HEK293 (cell line): ENCODE data around the gene CDH11.

Source experiments
- CTCF ChIA-PET: fragments of 350-600 bp; formaldehyde crosslinking; extraction: SDS; loops from one replicate; lab custom pipeline; 2021; ENCODE audit warnings: antibody characterized with exemption; lab: Yijun Ruan, JAX
- POLR2A ChIA-PET: fragments of 300-600 bp; formaldehyde crosslinking; extraction: SDS; loops from one replicate; lab custom pipeline; 2020; ENCODE audit warnings: antibody characterized with exemption, inconsistent platforms; lab: Yijun Ruan, JAX
- H3K27ac ChIP-seq: fragments of 200-500 bp; sonication (Bioruptor generic); 2 replicates; pipeline ENCODE4 v1.5.1; 2014; ENCODE audit warnings: low read depth, low read length, control low read depth, inconsistent platforms; ENCODE audit errors: extremely low read depth
- H3K36me3 ChIP-seq, 2 experiments: fragments of 200-500 bp in 1 of 2; sonication (Bioruptor generic) in 1 of 2; 1 replicate in 1 of 2; 2 replicates in 1 of 2; pipeline ENCODE4 v1.5.1; 2014 to 2017; ENCODE audit warnings: inconsistent platforms in 2 of 2, low read length in 2 of 2; ENCODE audit not compliant: control insufficient read depth in 2 of 2, insufficient read depth in 1 of 2
- H3K4me1 ChIP-seq: fragments of 200-500 bp; sonication (Bioruptor generic); 2 replicates; pipeline ENCODE4 v1.5.1; 2014; ENCODE audit warnings: mild to moderate bottlenecking, low read length, inconsistent platforms; ENCODE audit not compliant: control insufficient read depth, insufficient read depth
- H3K4me3 ChIP-seq: 2 replicates; pipeline ENCODE4 v1.5.1; 2011; ENCODE audit warnings: low read depth, mild to moderate bottlenecking, control low read depth, low read length, moderate library complexity
- H3K9me3 ChIP-seq: fragments of 200-500 bp; sonication (Bioruptor generic); 2 replicates; pipeline ENCODE4 v1.5.1; 2014; ENCODE audit warnings: low read depth, low read length, inconsistent platforms; ENCODE audit not compliant: control insufficient read depth, insufficient read depth
- SP2 ChIP-seq: fragments of 450-650 bp; formaldehyde crosslinking; IDR thresholded peaks from 2 replicates; pipeline ENCODE4 v1.5.1; 2016; ENCODE audit warnings: missing biosample characterization, missing genetic modification characterization
- YY1 ChIP-seq: fragments of 450-650 bp; formaldehyde crosslinking; IDR thresholded peaks from 2 replicates; pipeline ENCODE4 v1.5.1; 2018; ENCODE audit warnings: missing biosample characterization, missing genetic modification characterization
- ZBTB1 ChIP-seq: fragments of 450-650 bp; formaldehyde crosslinking; IDR thresholded peaks from 2 replicates; pipeline ENCODE4 v1.5.1; 2016; ENCODE audit warnings: missing biosample characterization, missing genetic modification characterization
- ZFP37 ChIP-seq: fragments of 450-650 bp; formaldehyde crosslinking; IDR thresholded peaks from 2 replicates; pipeline ENCODE4 v1.5.1; 2016; ENCODE audit warnings: missing biosample characterization, missing genetic modification characterization
- ZFP69B ChIP-seq: fragments of 450-650 bp; formaldehyde crosslinking; IDR thresholded peaks from 2 replicates; pipeline ENCODE4 v1.5.1; 2016; ENCODE audit warnings: missing biosample characterization, missing genetic modification characterization
- ZIC2 ChIP-seq: fragments of 450-650 bp; formaldehyde crosslinking; IDR thresholded peaks from 2 replicates; pipeline ENCODE4 v1.5.1; 2016; ENCODE audit warnings: missing biosample characterization, missing genetic modification characterization
- ZNF157 ChIP-seq: fragments of 450-650 bp; formaldehyde crosslinking; IDR thresholded peaks from 2 replicates; pipeline ENCODE4 v1.5.1; 2016; ENCODE audit warnings: missing biosample characterization, missing genetic modification characterization
- ZNF16 ChIP-seq: fragments of 450-650 bp; formaldehyde crosslinking; IDR thresholded peaks from 2 replicates; pipeline ENCODE4 v1.5.1; 2016; ENCODE audit warnings: low read depth, missing biosample characterization, missing genetic modification characterization
- ZNF366 ChIP-seq: fragments of 450-650 bp; formaldehyde crosslinking; conservative IDR thresholded peaks from 2 replicates; pipeline ENCODE4 v1.5.1; 2016; ENCODE audit warnings: missing biosample characterization, missing genetic modification characterization
- ZNF529 ChIP-seq: fragments of 450-650 bp; formaldehyde crosslinking; IDR thresholded peaks from 2 replicates; pipeline ENCODE4 v1.5.1; 2017; ENCODE audit warnings: missing genetic modification characterization, missing biosample characterization; ENCODE audit not compliant: insufficient replicate concordance
- ZNF660 ChIP-seq: fragments of 450-650 bp; IDR thresholded peaks from 2 replicates; pipeline ENCODE4 v1.5.1; 2018; ENCODE audit warnings: missing biosample characterization, mild to moderate bottlenecking, missing genetic modification characterization
- ZNF830 ChIP-seq: fragments of 450-650 bp; IDR thresholded peaks from 2 replicates; pipeline ENCODE4 v1.5.0; 2018; ENCODE audit warnings: missing biosample characterization, missing genetic modification characterization, low read depth, mild to moderate bottlenecking, moderate library complexity
- TF ChIP-seq, protein P1 (sequence below): fragments of 450-650 bp; formaldehyde crosslinking; IDR thresholded peaks from 2 replicates; pipeline ENCODE4 v1.5.1; 2016; ENCODE audit warnings: missing biosample characterization, missing genetic modification characterization
- TF ChIP-seq, protein P2 (sequence below): fragments of 450-650 bp; formaldehyde crosslinking; IDR thresholded peaks from 2 replicates; pipeline ENCODE4 v1.5.1; 2016; ENCODE audit warnings: missing biosample characterization, missing genetic modification characterization
- TF ChIP-seq, protein P3 (sequence below): fragments of 450-650 bp; formaldehyde crosslinking; IDR thresholded peaks from 2 replicates; pipeline ENCODE4 v1.5.1; 2016; ENCODE audit warnings: missing biosample characterization, missing genetic modification characterization
- TF ChIP-seq, protein P4 (sequence below): fragments of 450-650 bp; formaldehyde crosslinking; IDR thresholded peaks from 2 replicates; pipeline ENCODE4 v1.5.1; 2016; ENCODE audit warnings: missing biosample characterization, missing genetic modification characterization
- TF ChIP-seq, protein P5 (sequence below): fragments of 450-650 bp; formaldehyde crosslinking; IDR thresholded peaks from 2 replicates; pipeline ENCODE4 v1.5.1; 2016; ENCODE audit warnings: missing biosample characterization, missing genetic modification characterization, borderline replicate concordance
- TF ChIP-seq, protein P6 (sequence below): fragments of 450-650 bp; formaldehyde crosslinking; IDR thresholded peaks from 2 replicates; pipeline ENCODE4 v1.5.1; 2017; ENCODE audit warnings: missing biosample characterization, missing genetic modification characterization

CDH11 gene

DNA sequence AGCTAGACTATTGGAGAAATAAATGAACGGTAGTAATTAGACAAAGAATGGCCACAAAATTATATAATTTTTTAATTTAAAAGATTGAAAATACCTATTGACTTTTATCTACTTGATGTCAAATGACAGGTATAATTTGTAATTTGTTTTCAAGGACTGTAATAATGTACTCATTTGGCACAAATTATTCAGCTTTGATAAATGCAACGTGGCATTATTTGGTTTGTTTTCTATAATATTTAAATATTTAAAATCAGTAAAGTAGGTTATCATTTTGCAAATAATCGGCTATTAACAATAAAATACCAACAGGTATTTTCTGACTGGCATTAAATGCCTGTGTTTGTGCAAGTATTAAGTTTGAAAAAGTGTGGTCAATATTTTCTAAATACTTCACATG is 60.6 kb downstream of the CDH11 start (continued):
- TF ChIP-seq, protein P1, sequence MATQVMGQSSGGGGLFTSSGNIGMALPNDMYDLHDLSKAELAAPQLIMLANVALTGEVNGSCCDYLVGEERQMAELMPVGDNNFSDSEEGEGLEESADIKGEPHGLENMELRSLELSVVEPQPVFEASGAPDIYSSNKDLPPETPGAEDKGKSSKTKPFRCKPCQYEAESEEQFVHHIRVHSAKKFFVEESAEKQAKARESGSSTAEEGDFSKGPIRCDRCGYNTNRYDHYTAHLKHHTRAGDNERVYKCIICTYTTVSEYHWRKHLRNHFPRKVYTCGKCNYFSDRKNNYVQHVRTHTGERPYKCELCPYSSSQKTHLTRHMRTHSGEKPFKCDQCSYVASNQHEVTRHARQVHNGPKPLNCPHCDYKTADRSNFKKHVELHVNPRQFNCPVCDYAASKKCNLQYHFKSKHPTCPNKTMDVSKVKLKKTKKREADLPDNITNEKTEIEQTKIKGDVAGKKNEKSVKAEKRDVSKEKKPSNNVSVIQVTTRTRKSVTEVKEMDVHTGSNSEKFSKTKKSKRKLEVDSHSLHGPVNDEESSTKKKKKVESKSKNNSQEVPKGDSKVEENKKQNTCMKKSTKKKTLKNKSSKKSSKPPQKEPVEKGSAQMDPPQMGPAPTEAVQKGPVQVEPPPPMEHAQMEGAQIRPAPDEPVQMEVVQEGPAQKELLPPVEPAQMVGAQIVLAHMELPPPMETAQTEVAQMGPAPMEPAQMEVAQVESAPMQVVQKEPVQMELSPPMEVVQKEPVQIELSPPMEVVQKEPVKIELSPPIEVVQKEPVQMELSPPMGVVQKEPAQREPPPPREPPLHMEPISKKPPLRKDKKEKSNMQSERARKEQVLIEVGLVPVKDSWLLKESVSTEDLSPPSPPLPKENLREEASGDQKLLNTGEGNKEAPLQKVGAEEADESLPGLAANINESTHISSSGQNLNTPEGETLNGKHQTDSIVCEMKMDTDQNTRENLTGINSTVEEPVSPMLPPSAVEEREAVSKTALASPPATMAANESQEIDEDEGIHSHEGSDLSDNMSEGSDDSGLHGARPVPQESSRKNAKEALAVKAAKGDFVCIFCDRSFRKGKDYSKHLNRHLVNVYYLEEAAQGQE = no peak
- no peak for TF ChIP-seq ZNF157 (tag by site-specific recombination)
- no peak for TF ChIP-seq ZNF366 (tag by site-specific recombination)
- TF ChIP-seq, protein P2, sequence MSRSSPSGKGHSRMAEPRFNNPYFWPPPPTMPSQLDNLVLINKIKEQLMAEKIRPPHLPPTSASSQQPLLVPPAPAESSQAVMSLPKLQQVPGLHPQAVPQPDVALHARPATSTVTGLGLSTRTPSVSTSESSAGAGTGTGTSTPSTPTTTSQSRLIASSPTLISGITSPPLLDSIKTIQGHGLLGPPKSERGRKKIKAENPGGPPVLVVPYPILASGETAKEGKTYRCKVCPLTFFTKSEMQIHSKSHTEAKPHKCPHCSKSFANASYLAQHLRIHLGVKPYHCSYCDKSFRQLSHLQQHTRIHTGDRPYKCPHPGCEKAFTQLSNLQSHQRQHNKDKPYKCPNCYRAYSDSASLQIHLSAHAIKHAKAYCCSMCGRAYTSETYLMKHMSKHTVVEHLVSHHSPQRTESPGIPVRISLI (tag by site-specific recombination) = no peak
- TF ChIP-seq, all 188 proteins: peak for 0

DNA sequence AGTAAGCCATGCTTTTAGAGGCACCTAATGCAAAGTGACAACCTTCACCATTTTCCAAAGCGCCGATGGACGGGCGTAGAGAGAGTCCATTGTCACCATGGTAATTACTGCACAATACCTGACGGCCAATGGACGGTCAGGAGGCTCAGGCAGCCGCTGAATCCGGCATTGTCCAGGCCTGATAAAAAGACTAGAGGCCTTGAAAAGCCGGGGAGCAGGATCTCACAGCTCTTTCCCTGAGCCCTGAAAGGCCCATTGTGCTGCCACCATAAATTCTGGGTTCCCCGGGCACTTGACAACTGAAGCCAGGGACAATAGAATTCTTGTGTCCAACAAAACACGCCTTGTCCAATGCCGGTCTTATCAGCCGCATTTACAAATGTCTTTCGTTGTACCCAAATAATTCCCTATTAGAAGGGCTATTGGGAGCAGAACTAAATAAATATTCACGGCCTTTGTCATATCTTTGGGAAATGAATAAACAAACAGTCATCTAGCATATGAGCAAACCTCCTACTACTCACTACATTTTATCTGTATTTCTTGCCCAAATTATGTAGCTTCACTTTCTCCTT is 62.4 kb downstream of the CDH11 start:
- Histone ChIP-seq H3K4me1 (no peaks in the 10 kb centered on the region), H3K27ac (no peak overlapping the region), H3K4me3 (no peak overlapping the region), H3K9me3 (no peaks in the 10 kb centered on the region), H3K36me3 (no peaks in the 10 kb centered on the region)
- POLR2A ChIA-PET = no interaction called here
- CTCF ChIA-PET = no interaction called here
- TF ChIP-seq, protein P3, sequence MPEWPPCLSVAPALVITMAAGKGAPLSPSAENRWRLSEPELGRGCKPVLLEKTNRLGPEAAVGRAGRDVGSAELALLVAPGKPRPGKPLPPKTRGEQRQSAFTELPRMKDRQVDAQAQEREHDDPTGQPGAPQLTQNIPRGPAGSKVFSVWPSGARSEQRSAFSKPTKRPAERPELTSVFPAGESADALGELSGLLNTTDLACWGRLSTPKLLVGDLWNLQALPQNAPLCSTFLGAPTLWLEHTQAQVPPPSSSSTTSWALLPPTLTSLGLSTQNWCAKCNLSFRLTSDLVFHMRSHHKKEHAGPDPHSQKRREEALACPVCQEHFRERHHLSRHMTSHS (tag by site-specific recombination) = no peak
- no peak for TF ChIP-seq ZNF16 (tag by site-specific recombination)
- TF ChIP-seq ZBTB1 (tag by site-specific recombination) = no peak
- TF ChIP-seq ZIC2 (tag by site-specific recombination) = no peak
- TF ChIP-seq ZNF830 (tag by site-specific recombination) = no peak
- no peak for TF ChIP-seq ZFP37

DNA sequence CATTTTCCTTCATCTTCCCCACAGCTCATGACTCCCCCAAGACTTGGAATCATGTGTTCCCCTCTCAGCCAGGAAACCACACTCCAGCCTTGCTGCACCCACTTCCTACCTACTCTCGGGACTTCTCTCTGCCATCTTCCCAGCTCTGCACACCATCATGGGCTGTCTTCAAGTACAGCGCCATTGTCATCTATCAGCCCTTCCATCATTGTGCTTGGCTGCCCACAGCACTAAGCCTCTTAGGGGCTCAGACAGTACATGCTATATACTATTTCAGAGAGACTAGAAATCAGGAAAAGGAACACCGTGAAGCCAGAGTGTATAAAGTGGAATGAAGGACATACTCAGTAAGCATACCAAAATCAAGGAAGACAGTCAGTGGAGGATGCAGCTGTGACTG is 64.7 kb downstream of the CDH11 start:
- POLR2A ChIA-PET = no interaction called here
- no peaks in the 10 kb centered on the region for H3K9me3 ChIP-seq
- no peak overlapping the region for H3K27ac ChIP-seq
- TF ChIP-seq, protein P4, sequence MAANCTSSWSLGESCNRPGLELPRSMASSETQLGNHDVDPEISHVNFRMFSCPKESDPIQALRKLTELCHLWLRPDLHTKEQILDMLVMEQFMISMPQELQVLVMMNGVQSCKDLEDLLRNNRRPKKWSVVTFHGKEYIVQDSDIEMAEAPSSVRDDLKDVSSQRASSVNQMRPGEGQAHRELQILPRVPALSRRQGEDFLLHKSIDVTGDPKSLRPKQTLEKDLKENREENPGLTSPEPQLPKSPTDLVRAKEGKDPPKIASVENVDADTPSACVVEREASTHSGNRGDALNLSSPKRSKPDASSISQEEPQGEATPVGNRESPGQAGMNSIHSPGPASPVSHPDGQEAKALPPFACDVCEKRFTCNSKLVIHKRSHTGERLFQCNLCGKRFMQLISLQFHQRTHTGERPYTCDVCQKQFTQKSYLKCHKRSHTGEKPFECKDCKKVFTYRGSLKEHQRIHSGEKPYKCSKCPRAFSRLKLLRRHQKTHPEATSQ = no peak
- TF ChIP-seq, protein P5, sequence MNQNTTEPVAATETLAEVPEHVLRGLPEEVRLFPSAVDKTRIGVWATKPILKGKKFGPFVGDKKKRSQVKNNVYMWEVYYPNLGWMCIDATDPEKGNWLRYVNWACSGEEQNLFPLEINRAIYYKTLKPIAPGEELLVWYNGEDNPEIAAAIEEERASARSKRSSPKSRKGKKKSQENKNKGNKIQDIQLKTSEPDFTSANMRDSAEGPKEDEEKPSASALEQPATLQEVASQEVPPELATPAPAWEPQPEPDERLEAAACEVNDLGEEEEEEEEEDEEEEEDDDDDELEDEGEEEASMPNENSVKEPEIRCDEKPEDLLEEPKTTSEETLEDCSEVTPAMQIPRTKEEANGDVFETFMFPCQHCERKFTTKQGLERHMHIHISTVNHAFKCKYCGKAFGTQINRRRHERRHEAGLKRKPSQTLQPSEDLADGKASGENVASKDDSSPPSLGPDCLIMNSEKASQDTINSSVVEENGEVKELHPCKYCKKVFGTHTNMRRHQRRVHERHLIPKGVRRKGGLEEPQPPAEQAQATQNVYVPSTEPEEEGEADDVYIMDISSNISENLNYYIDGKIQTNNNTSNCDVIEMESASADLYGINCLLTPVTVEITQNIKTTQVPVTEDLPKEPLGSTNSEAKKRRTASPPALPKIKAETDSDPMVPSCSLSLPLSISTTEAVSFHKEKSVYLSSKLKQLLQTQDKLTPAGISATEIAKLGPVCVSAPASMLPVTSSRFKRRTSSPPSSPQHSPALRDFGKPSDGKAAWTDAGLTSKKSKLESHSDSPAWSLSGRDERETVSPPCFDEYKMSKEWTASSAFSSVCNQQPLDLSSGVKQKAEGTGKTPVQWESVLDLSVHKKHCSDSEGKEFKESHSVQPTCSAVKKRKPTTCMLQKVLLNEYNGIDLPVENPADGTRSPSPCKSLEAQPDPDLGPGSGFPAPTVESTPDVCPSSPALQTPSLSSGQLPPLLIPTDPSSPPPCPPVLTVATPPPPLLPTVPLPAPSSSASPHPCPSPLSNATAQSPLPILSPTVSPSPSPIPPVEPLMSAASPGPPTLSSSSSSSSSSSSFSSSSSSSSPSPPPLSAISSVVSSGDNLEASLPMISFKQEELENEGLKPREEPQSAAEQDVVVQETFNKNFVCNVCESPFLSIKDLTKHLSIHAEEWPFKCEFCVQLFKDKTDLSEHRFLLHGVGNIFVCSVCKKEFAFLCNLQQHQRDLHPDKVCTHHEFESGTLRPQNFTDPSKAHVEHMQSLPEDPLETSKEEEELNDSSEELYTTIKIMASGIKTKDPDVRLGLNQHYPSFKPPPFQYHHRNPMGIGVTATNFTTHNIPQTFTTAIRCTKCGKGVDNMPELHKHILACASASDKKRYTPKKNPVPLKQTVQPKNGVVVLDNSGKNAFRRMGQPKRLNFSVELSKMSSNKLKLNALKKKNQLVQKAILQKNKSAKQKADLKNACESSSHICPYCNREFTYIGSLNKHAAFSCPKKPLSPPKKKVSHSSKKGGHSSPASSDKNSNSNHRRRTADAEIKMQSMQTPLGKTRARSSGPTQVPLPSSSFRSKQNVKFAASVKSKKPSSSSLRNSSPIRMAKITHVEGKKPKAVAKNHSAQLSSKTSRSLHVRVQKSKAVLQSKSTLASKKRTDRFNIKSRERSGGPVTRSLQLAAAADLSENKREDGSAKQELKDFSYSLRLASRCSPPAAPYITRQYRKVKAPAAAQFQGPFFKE (tag by site-specific recombination) = no peak
- TF ChIP-seq YY1 (tag by site-specific recombination) (no peak), ZFP69B (tag by site-specific recombination) (no peak), ZNF660 (tag by site-specific recombination) (no peak), ZNF529 (no peak), SP2 (no peak)
- TF ChIP-seq, protein P6, sequence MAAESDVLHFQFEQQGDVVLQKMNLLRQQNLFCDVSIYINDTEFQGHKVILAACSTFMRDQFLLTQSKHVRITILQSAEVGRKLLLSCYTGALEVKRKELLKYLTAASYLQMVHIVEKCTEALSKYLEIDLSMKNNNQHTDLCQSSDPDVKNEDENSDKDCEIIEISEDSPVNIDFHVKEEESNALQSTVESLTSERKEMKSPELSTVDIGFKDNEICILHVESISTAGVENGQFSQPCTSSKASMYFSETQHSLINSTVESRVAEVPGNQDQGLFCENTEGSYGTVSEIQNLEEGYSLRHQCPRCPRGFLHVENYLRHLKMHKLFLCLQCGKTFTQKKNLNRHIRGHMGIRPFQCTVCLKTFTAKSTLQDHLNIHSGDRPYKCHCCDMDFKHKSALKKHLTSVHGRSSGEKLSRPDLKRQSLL (tag by site-specific recombination) = no peak
- TF ChIP-seq, all 188 proteins: peak for 0
- H3K4me1 ChIP-seq = no peaks in the 10 kb centered on the region
- H3K36me3 ChIP-seq = no peaks in the 10 kb centered on the region
- CTCF ChIA-PET = no interaction called here
- H3K4me3 ChIP-seq = no peak overlapping the region
